GM18867 (cell line): ENCODE data around the gene PPCDC.

Experiments used
- ATAC-seq: cut with Tn5 transposase; IDR thresholded peaks from one replicate; pipeline ENCODE4 v1.9.1; 2021; ENCODE audit warnings: mild to moderate bottlenecking, moderate library complexity; ENCODE audit not compliant: unreplicated experiment

Gene PPCDC, protein sequence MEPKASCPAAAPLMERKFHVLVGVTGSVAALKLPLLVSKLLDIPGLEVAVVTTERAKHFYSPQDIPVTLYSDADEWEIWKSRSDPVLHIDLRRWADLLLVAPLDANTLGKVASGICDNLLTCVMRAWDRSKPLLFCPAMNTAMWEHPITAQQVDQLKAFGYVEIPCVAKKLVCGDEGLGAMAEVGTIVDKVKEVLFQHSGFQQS

DNA sequence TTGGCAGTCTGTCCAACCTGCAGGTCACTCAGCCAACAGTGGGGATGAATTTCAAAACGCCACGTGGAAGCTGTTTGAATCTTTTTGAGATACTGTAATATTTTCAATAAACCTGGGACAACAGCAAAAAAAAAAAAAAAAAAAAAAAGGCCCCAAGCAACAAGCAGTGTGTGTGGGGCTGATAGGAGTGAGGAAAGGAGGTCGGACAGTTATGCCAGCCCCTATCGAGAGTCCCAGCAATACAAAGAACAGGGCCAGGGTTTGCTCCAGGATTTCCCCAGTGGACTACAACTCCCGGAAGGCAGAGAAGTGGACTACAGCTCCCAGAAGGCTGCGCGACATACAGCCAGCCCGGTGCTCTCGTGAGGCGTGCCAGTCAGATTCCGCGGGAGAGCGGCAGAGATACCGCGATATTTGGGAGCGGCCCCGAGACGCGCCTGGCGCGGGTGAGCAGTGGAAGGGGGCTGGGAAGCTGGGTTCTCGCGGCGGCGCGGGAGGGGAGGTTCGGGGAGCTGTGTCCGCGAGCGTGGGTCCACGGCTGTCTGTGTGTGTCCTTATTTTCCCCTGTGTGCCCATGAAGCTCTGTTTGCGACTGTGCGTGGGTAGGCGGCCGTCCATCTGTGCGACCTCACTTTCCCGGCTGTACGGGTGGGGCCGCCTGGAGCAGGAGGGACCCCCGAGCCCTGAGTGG, at the start of gene PPCDC:
Gene PPCDC, plus strand, starts transcription at position 410 of the 691 bp plus-strand sequence. CDS start 4,729 bp downstream, outside the sequence.
- peak; percentile 88 for ATAC-seq

DNA sequence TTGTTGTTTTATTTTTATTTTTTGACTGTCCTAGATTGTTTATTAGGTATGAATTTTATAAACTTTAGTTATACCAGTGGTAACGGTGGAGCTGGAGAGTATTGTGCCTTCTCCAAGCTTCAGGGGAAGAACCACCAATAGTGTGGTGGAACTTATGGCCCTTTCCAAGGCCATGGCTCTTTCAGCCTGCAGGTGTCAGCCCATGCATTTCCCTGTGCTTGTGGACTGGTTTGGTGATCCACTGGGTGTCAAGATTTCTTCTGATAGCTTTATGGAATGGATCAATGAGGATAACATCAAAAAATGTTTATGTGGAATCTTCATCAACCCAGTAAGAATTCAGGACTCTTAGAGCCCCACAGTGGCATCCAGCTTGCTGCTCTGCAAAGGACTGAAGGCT, 47.2 kb upstream of the PPCDC start:
- no peak for ATAC-seq

DNA sequence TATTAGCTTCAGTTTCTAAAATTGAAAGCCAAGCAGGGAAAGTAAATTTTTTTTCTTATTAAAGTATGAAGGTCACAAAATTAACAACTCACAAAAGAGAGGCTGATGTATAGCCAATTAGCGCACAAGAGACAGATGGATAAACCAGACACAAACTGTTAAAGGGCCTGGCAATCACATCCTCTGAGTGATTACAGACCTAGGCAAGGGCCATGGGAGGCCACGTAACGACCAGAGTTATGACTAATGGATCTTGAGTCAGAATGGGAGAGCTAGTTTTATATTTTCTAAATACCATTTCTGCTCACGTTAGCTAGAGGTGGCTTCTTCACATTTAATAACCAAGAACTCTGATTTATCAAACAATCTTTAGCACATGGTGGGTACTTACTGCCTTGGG, 45.8 kb upstream of the PPCDC start:
- ATAC-seq: no peak

DNA sequence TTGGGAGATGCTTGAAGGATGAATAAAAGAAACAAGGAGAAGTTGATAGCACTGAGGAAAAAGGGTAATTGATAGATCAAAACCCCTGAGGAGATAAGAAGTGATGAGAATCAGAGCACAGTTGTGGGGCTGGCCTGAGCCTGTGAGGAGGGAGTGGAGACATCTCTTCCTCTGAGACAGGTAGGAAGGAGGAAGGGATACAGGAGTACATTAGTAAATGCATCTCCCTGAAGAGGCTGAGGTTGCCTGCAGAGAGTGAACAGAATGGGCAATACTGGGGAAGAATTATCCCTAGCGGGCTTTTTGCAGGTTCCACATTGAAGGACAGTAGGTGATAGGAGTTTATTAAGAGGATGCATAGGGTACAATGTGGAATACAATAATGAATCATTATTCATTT, 45.3 kb upstream of the PPCDC start:
- no peak for ATAC-seq

DNA sequence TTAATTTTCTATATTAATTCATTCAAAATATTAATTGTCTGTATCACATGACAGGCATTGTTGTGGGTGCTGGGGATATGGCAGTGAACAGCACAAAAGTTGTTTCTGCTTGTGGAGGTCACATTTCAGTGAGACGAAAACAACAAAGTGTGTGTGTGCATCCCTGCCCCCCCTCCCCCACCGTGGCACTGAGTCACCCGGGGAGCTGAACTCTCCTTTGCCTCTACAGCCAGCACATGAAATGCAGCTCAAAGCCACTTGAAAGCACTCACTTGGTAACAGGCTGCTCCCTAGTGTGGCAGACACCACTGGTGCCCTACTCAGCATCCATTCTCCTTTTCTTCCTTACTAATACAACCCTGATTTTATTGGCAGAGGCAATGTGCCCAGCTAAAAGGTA, 44.9 kb upstream of the PPCDC start:
- ATAC-seq: no peak

DNA sequence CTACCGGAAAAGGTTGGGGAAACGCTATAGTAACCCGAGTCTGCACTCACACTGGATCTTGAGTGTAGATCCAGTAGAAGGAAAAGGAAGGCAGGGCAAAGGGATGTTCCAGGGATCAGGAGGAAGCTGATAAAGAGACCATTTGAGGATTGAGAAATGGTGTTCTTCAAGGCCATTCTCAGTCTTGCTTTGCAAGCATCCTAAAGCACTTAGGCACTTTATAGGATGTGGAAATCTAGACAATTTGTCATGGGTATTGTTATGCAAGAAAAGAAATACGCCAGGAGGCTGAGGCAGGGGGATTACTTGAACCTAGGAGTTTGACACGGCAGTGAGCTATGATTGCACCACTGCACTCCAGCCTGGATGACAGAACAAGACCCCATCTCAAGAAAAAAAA, 41.2 kb upstream of the PPCDC start:
- no peak for ATAC-seq

DNA sequence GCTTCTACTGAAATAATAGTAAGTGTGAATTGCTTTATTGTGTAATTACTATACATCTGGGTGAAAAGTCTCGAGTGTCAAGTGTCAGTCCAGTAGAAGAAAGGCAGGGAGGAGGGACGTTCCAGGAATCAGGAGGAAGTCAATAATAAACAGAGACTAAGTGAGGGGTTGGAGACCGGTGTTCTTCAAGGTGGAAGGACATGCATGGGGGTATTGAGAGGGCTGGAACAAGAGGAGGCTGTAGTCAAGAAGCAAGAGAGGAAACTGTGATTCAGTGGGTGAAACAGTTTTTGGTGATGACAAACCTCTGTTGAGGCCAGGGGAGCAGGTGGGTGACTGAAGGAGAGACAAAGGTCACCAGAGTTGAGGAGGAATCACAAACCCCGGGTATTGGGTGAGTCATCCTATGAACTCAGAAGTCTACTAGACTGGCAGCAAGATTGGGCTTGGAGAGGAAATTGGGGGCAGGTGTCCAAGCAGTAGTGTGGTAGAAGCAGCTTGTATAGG, 39.6 kb upstream of the PPCDC start:
- no peak for ATAC-seq

DNA sequence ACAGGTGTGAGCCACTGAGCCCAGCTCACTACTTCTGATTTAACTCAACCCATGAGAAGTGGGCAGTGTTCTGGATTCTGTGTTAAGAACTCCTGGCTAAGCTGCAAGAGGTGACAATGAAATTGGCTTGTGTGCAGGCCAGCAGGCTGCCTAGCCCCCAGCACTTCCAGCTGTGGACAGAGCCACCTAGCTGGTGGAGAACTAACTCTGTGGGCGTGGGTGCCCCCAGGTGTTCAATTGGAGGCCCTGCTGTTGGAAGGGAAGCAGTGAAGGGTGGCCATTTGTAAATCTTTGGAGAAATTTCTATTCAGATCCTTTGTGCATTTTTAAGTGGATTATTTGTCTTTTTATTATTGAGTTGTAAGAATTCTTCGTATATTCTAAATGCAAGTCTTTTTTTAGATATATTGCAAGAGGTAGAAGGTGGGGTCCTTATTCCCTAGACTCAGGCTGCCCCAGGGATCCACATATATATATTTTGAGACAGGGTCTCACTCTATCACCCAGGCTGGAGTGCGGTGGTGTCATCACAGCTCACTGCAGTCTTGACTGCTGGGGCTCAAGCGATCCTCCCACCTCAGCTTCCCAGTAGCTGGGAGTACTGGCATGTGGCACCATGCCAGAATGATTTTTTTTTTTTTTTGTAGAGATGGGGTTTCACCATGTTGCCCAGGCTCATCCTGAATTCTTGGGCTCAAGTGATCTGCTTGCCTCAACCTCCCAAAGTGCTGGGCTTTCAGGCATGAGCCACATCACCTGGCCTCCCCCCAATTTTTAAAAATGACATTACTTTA, 35.2 kb upstream of the PPCDC start:
- ATAC-seq: peak; percentile 58

DNA sequence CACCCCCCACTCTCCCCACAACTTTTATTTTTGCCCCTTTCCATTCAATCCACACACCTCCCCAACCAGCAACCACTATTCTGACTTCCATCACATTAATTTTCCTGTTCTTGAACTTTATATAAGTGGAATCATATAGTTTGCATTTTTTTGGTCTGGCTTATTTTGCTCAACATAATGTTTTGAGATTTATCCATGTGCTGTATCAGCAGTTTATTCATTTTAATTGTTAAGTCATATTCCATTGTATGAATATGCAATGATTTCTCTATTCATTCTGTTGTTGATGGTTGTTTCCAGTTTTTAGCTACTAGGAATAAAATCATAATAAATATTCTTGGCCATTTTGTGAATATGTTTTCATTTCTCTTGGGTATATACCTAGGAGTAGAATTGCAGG, 33.9 kb upstream of the PPCDC start:
- ATAC-seq: no peak

DNA sequence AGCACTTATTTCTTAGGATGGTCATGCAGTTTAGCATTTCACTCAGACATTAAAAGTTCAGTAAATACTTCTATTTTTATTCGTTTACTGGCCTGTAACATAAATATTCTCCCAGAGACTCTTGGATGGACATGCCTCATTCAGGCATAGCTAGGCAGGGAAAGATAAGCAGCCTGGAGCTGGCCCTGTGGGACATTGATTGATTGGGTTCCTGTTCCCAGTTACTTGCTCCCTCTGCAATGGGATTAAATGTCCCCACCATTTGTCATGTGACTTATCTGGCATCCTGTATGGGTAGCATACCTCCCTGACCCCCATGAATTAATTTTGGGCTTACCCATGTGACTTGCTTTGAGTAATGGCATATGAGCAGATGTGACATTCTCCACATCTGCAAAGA, 30.8 kb upstream of the PPCDC start:
- ATAC-seq: no peak

DNA sequence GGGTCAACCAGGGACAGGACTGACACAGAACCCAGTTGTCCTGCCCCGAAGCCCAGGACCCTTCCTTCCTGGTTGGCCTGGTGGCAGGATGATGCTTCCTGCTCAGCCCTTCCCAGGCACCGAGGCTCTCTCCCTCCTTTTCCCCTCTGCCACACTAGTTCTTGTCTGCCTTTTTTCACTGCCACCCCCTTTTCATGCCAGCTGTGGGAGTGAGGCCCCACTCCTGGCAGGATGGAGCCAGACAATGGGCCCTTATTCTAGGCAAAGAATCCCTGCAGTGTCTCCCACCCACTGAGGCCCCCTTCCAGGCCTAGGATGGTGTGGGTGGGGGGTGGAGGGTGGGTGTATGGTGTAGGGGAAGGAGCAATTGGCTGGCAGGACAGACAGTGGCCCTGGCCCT, 29.2 kb upstream of the PPCDC start:
- no peak for ATAC-seq

DNA sequence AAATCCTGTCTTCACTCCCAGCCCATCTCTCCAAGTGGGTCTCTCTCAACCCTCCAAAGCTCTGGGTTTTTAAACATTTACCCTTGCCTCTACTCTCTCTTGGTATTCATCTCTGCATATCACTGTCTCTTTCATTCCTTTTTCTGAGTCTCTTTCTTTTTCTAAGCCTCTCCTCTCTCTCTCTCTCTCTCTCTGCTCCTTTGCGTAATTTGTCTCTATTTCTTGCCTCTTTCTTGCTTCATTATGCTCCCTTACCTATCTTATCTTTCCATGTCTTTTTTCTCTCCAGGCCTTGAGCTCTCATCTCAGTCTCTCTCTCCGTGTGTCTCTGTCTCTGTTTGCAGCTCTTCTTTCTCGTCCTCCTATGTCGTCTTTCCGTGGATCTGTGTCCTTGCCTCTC, 28.7 kb upstream of the PPCDC start:
- ATAC-seq: no peak

DNA sequence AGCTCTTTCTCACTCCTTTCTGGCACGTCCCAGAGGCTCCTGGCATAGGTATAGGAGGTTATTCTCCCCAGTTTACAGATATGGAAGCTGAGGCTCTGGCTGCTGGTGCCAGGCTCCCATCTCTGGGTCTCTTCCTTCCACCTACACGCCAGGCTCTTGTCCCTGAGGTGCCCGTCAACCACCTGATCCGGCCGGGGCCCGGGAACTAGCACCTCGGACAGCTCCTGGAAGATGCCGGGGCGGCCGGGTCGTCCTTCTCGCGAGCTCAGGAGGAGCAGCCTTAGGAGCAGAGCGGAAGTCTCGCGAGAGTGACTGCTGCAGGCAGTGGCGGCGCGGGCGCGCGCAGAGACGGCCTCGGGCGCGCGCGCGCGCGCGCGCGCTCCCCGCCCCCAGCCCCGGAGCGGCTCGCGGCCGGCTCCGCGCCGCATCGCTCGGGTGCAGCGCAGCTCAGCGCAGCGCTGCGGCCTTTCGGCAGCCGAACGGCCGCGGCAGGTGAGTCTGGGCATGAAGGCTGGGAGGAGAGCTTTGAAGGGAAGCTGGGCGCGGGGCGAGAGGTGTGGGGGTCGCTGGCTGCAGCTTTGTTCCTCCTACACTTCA, 28.1 kb upstream of the PPCDC start, which contains the start of gene SCAMP5:
Gene SCAMP5, plus strand, starts transcription at position 382 of the 597 bp plus-strand sequence. CDS start 16,277 bp downstream, outside the sequence.
- ATAC-seq: peak; percentile 90

DNA sequence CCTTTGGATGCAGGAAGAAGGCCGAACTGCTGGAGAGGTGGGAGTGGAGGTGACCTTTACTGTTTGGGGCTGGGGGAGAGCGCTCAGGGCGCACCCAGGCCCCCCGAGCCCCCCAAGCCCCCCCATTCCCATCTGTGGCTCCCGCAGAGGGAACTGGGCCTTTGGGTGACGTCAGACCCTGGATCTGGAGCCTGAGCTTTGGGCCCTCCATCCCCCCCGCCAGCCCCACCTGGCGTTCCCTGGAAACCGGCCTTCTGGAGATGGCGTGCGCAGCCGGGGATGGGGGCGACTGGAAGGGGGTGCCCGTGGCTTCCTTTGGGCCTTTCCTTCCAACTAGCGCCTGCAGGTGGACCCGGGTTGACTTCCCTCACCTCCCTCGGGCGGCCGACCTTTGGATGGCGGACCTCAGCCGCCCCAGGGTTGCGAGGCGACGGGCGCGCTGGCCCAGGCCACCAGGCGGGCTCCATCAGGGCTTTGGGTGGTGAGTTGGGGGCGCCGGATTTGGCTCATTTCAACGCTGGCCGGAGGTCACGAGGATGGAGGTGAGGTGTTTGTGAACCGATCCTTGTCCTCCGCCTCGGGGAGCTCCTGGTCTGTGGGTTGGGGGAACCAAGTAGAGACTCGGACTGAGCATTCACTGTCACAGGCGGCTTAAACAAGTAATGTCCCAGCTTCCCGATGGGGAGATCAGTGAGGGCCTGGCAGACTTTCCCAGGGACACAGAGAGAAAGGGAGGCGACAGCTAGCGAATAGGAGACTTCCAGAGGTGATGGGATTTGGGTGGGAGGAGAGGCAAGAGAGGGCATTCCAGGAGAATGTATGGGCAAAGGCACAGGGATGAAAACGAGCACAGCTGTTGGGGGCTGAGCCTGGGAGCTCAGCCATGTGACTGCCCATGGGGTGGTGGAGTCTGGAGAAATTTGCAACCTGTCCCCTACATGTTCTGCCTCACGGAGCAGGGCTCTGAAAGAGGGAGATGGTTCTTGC, 27.3 kb upstream of the PPCDC start:
- ATAC-seq: no peak

DNA sequence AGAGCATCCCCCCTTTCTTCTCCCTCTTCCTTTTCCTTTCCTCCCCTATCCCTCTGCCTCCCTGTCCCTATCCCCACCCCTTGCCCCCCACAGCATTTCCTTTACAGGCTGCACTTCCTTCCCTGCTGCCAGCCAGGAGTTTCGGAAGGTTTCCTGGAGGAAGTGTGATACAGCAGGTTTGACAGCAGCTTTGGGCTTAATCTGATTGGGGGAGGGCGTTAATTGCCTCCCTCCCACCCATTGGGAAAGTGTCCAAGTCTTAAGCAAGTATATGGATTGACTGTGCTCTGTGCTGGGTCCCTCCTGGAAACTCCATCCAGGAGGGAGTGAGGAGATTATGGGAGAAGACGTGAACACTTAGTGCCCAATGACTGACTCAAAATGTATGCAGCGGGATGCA, 26.2 kb upstream of the PPCDC start:
- ATAC-seq: no peak

DNA sequence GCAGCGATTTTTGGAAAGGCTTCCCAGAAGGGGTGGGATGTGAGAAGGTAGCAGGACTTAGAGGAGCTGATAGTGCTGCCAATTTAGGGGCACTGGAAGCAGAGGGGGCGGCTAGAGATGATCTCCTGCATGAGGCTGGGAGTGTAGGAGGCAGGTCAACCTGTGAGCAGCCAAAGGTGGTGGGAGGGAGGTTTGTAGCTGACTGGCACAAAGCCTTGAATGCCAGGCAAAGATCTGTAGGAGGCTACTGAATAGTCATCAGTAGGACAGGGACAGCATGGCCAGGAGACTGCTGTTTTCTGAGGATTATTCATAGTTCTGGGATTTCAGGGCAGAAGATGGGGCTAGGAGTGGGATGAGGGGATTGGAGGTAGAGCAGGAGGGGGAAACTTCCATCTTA, 25.8 kb upstream of the PPCDC start:
- no peak for ATAC-seq

DNA sequence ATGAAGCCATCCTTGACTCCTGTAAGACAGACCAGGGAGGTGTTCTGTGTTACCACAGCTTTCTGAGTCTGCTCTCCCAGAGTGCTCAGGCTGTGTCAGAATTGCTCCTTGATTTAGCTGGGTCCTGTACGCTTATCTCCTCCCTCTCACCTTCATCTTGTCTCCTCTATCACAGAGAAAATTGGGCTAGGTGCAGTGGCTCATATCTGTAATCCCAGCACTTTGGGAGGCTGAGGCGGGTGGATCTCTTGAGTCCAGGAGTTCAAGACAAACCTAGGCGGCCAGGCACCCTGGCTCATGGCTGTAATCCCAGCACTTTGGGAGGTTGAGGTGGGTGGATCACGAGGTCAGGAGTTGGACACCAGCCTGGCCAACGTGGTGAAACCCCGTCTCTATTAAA, 22.1 kb upstream of the PPCDC start:
- no peak for ATAC-seq

DNA sequence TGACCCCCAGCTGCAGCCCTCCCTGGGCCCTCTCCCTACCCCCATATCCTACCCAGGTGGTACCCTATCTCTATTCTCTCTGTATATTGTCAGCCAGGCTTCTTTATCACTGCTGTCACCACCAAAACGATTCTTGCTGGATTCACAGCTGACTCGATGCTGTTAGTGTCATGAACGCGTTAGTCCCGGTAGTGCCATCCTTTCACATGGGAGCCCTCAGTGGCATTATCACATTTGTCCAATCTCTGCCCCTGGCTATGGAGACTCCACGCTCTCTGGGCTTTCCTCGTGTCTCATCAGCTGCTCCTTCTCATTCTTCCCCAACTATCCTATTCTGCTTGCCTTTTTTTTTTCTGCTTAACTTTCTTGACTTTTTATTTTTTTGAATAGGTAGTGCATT, 21.0 kb upstream of the PPCDC start:
- ATAC-seq: no peak

DNA sequence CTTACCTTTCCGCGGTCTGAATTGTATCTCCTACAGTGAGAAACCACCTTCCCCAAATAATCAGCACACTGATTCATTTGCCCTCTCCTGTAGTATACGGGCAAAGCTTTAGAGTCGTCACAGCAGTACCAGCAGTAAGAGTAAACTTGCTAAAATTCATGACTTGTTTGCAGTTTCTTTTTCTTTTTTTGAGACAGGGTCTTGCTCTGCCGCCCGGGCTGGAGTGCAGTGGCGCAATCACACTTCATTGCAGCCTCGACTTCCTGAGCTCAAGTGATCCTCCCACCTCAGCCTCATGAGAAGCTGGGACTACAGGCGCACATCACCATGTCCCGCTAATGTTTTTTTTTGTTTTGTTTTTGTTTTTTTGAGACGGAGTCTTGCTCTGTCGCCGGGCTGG, 16.2 kb upstream of the PPCDC start:
- ATAC-seq: no peak

DNA sequence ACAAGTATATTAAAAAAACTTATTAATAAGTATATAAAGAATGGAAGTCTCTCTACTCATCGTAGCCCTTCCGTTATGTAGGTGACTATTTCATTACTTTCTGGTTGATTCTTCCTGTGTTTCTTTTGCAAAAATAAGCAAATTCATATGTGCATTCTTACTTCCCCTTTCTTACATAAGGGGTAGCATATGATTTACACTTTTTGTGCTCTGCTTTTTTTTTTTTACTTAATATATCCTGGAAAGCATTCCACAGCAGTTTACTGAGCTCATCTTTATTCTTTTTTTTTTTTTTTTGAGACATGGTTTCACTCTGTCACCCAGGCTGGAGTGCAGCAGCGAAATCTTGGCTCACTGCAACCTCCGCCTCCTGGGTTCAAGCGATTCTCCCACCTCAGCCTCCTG, 15.2 kb upstream of the PPCDC start:
- peak; percentile 45 for ATAC-seq
